Spleen (tissue), 7 donors: ENCODE data around the gene CCM2L.

Experiments used
- POLR2AphosphoS5 ChIP-seq, 3 donors: sonication (generic); formaldehyde crosslinking; IDR thresholded peaks; one replicate each; pipeline ENCODE4 v1.5.1; 2017; ENCODE audit warnings: antibody characterized with exemption in 3 of 3
- TF ChIP-seq, protein P1 (sequence below), 11 experiments: fragments of 200-600 bp in 7 of 11; fragments of 450-650 bp in 4 of 11; sonication (generic) in 4 of 11; IDR thresholded peaks in 8 of 11; conservative IDR thresholded peaks in 3 of 11; 1 replicate in 7 of 11; 2 replicates in 4 of 11; pipeline versions ENCODE4 v1.4.0 to v1.8.0; 2016 to 2021; ENCODE audit warnings: antibody characterized with exemption in 11 of 11, inconsistent platforms in 4 of 11, mild to moderate bottlenecking in 1 of 11
- donor health status: DM: no; HTN: no; CAD: no; lungs with moderate emphysema.
- donor health status: DM: no; HTN: no; CAD: no.
- donor health status: DM: no; HTN: no; CAD: no.

DNA sequence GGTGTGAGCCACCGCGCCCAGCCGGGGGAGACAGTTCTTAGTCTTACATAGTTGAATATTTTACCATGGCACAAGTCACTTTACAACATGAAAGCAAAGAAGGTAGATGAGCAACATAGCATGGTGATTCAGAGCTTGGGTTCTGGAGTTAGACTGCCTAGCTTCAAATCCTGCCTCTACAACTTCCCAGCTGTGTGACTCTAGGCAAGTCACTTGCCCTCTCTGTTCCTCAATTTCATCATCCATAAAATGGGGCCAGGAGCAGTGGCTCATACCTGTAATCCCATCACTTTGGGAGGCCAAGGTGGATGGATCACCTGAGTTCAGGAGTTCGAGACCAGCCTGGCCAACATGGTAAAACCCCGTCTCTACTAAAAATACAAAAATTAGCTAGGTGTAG, 68.1 kb downstream of the CCM2L start:
- TF ChIP-seq, protein P1, sequence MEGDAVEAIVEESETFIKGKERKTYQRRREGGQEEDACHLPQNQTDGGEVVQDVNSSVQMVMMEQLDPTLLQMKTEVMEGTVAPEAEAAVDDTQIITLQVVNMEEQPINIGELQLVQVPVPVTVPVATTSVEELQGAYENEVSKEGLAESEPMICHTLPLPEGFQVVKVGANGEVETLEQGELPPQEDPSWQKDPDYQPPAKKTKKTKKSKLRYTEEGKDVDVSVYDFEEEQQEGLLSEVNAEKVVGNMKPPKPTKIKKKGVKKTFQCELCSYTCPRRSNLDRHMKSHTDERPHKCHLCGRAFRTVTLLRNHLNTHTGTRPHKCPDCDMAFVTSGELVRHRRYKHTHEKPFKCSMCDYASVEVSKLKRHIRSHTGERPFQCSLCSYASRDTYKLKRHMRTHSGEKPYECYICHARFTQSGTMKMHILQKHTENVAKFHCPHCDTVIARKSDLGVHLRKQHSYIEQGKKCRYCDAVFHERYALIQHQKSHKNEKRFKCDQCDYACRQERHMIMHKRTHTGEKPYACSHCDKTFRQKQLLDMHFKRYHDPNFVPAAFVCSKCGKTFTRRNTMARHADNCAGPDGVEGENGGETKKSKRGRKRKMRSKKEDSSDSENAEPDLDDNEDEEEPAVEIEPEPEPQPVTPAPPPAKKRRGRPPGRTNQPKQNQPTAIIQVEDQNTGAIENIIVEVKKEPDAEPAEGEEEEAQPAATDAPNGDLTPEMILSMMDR (IDR thresholded peaks at IDR 0.05 in 8 of 11, conservative IDR thresholded peaks at IDR 0.05 in 3 of 11) = no peak
- no peak for TF ChIP-seq POLR2AphosphoS5 (IDR thresholded peaks at IDR 0.05)
